ENCODE results near the gene CPXM2. TPM values are rescaled to one million over a fixed set of nuclear protein-coding genes. Genes with fewer than 3 reads are reported as not detected.

CPXM2 gene
- total RNA-seq, 1 experiment from 2014 or later = not detected

DNA sequence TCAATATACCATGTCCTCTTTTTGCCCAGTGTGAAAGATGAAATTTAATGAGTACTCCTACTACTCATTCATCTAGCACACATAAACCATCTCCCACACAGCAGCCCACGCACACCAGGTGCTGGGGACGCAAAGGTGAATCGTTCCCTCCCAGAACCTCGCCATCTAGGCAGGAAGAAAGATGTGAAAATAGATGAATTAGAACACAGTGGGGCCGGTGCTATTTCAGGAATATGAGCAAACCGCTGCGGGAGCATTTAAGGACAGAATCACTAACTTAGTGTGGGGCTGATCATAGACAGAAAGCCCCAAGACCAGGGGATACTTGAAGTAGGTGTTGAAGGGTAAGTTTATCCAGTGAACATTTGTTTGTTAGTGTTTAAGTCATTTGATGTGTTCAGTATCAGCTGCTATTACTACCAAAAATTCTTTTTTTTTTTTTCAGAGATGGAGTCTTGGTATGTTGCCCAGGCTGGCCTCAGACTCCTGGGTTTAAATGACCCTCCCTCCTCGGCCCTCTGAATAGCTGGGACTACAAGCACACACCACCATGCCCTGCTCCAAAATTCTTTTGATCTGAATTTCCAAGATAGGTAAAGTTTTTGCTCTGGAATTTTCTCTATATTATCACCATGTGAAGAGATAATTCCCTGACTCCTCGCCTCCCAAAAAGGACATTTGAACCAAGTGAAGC is 48.8 kb downstream of the CPXM2 start:
- no peaks in the 10 kb centered on the region for H3K9me3 ChIP-seq (ENCODE audit: control insufficient read depth, insufficient read depth, low read depth, low read length)
- no peak overlapping the region for H3K4me3 ChIP-seq (ENCODE audit: low read depth in 2 of 2, low read length in 2 of 2)
- H3K4me1 ChIP-seq (ENCODE audit: control insufficient read depth, insufficient read depth, low read length) = no peaks in the 10 kb centered on the region
- intact Hi-C loops (cut with micrococcal nuclease; ENCODE audit: unreplicated experiment) = no loop called here
- in situ Hi-C loops (cut with HindIII; ENCODE audit: low pct_unique_long_range_greater_than_20kb, low sequenced_read_pairs) = no loop called here
- peaks cover 18% of the 10 kb centered on the region for H3K27me3 ChIP-seq (ENCODE audit: control insufficient read depth, insufficient read depth, low read length)
- no peak overlapping the region for H3K27ac ChIP-seq (ENCODE audit: low read length)
- POLR2A ChIA-PET = interaction anchor here (0.6 kb wide), 1 partner anchor 104 kb away, joined by 3 read pairs; no protein-coding TSS in a partner anchor
- BruUV-seq (replicated peaks) = no TSS peak
- DNase-seq (ENCODE audit: low read depth, low spot score) = no peak
- CTCF ChIA-PET = no interaction called here
- H3K36me3 ChIP-seq (ENCODE audit: control insufficient read depth, insufficient read depth, low read length) = no peaks in the 10 kb centered on the region
- TF ChIP-seq TCF7L2 (IDR thresholded peaks at IDR 0.05; ENCODE audit: low read depth, low read length) = no peak
- TF ChIP-seq SIN3A (IDR thresholded peaks at IDR 0.05; ENCODE audit: borderline replicate concordance, insufficient read depth, low read depth, low read length) = no peak
- TF ChIP-seq, protein P1, sequence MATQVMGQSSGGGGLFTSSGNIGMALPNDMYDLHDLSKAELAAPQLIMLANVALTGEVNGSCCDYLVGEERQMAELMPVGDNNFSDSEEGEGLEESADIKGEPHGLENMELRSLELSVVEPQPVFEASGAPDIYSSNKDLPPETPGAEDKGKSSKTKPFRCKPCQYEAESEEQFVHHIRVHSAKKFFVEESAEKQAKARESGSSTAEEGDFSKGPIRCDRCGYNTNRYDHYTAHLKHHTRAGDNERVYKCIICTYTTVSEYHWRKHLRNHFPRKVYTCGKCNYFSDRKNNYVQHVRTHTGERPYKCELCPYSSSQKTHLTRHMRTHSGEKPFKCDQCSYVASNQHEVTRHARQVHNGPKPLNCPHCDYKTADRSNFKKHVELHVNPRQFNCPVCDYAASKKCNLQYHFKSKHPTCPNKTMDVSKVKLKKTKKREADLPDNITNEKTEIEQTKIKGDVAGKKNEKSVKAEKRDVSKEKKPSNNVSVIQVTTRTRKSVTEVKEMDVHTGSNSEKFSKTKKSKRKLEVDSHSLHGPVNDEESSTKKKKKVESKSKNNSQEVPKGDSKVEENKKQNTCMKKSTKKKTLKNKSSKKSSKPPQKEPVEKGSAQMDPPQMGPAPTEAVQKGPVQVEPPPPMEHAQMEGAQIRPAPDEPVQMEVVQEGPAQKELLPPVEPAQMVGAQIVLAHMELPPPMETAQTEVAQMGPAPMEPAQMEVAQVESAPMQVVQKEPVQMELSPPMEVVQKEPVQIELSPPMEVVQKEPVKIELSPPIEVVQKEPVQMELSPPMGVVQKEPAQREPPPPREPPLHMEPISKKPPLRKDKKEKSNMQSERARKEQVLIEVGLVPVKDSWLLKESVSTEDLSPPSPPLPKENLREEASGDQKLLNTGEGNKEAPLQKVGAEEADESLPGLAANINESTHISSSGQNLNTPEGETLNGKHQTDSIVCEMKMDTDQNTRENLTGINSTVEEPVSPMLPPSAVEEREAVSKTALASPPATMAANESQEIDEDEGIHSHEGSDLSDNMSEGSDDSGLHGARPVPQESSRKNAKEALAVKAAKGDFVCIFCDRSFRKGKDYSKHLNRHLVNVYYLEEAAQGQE (IDR thresholded peaks at IDR 0.05; ENCODE audit: insufficient read depth in 1 of 2, low read depth in 2 of 2, low read length in 1 of 2) = no peak
- TF ChIP-seq, protein P2, sequence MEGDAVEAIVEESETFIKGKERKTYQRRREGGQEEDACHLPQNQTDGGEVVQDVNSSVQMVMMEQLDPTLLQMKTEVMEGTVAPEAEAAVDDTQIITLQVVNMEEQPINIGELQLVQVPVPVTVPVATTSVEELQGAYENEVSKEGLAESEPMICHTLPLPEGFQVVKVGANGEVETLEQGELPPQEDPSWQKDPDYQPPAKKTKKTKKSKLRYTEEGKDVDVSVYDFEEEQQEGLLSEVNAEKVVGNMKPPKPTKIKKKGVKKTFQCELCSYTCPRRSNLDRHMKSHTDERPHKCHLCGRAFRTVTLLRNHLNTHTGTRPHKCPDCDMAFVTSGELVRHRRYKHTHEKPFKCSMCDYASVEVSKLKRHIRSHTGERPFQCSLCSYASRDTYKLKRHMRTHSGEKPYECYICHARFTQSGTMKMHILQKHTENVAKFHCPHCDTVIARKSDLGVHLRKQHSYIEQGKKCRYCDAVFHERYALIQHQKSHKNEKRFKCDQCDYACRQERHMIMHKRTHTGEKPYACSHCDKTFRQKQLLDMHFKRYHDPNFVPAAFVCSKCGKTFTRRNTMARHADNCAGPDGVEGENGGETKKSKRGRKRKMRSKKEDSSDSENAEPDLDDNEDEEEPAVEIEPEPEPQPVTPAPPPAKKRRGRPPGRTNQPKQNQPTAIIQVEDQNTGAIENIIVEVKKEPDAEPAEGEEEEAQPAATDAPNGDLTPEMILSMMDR (IDR thresholded peaks at IDR 0.05) = no peak
- TF ChIP-seq POLR2AphosphoS5 (IDR thresholded peaks at IDR 0.05; ENCODE audit: low read depth, low read length) = no peak
- no peak for ATAC-seq

DNA sequence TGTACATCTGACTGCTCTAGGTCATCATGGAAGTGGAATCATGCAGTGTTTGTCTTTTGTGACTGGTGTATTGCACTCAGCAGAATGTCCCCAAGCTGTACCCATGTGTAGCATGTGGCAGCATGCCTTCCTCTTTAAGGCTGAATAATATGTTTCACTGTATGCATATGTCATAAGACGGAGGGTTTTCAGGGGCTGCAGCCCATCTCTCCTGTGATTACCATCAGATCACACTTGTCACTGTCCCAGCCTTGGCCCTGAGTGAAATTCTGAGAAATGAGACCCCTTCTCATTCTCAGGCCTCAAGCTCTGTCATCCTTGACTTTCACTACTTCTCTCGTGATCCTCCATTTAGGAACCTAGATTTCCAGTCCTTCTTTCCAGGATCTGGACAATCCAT is 50.0 kb downstream of the CPXM2 start:
- in situ Hi-C loops (cut with HindIII; ENCODE audit: low pct_unique_long_range_greater_than_20kb, low sequenced_read_pairs) = no loop called here
- intact Hi-C loops (cut with micrococcal nuclease; ENCODE audit: unreplicated experiment) = no loop called here
- no TSS peak for BruUV-seq (replicated peaks)
- no peaks in the 10 kb centered on the region for H3K4me1 ChIP-seq (ENCODE audit: control insufficient read depth, insufficient read depth, low read length)
- no peaks in the 10 kb centered on the region for H3K36me3 ChIP-seq (ENCODE audit: control insufficient read depth, insufficient read depth, low read length)
- no peak overlapping the region for H3K27ac ChIP-seq (ENCODE audit: low read length)
- DNase-seq (ENCODE audit: low read depth, low spot score) = no peak
- H3K4me3 ChIP-seq (ENCODE audit: low read depth in 2 of 2, low read length in 2 of 2) = no peak overlapping the region
- H3K9me3 ChIP-seq (ENCODE audit: control insufficient read depth, insufficient read depth, low read depth, low read length) = no peaks in the 10 kb centered on the region
- ChIA-PET CTCF (no interaction called here), POLR2A (no interaction called here)
- no peak for ATAC-seq
- peaks cover 25% of the 10 kb centered on the region for H3K27me3 ChIP-seq (ENCODE audit: control insufficient read depth, insufficient read depth, low read length)
- TF ChIP-seq, protein P1 (IDR thresholded peaks at IDR 0.05; ENCODE audit: insufficient read depth in 1 of 2, low read depth in 2 of 2, low read length in 1 of 2) = no peak
- TF ChIP-seq TCF7L2 (IDR thresholded peaks at IDR 0.05; ENCODE audit: low read depth, low read length) = no peak
- TF ChIP-seq, protein P2 (IDR thresholded peaks at IDR 0.05) = no peak
- TF ChIP-seq SIN3A (IDR thresholded peaks at IDR 0.05; ENCODE audit: borderline replicate concordance, insufficient read depth, low read depth, low read length) = no peak
- no peak for TF ChIP-seq POLR2AphosphoS5 (IDR thresholded peaks at IDR 0.05; ENCODE audit: low read depth, low read length)

Data from Panc1 (cell line).